NT2/D1 (cell line): ENCODE data around the gene PERCC1.

ENCODE experiments used
- SUZ12 ChIP-seq: IDR thresholded peaks from 2 replicates; pipeline ENCODE4 v1.6.1; 2011; ENCODE audit not compliant: insufficient read length, insufficient read depth; ENCODE audit errors: extremely low read depth
- YY1 ChIP-seq: IDR thresholded peaks from 2 replicates; pipeline ENCODE4 v1.6.1; 2011; ENCODE audit not compliant: insufficient read length, insufficient read depth
- ZNF274 ChIP-seq: IDR thresholded peaks from 2 replicates; pipeline ENCODE4 v1.6.1; 2011; ENCODE audit warnings: mild to moderate bottlenecking, low read depth, low read length

GRCh38 chr16:1430214-1430758, 592 bp upstream of the PERCC1 start:
- TF ChIP-seq YY1, result no peak
- TF ChIP-seq SUZ12, result no peak
- no peak for TF ChIP-seq ZNF274
